ENCODE results near the gene COASY. TPM values are rescaled to one million over a fixed set of nuclear protein-coding genes. Genes with fewer than 3 reads are reported as not detected.
A peak's percentile ranks its signal among the peaks of the same experiment; 100 is the strongest.

Gene COASY
- total RNA-seq, 1 donor: 13.4 TPM

GRCh38 chr17:42521036-42521435, 40.9 kb upstream of the COASY start:
- Histone ChIP-seq H4K20me1 (ENCODE audit: insufficient read depth, low read length) (no peaks in the 10 kb centered on the region), H3K36me3 (ENCODE audit: insufficient read depth, low read length) (peaks cover 4% of the 10 kb centered on the region), H2AFZ (ENCODE audit: low read length) (no peak overlapping the region), H3K9me3 (ENCODE audit: low read depth, low read length) (no peaks in the 10 kb centered on the region), H3K4me1 (ENCODE audit: insufficient read depth, low read length) (peaks cover 77% of the 10 kb centered on the region), H3K4me3 (ENCODE audit: insufficient read depth, low read length) (no peak overlapping the region), H3K4me2 (ENCODE audit: insufficient read depth, low read length) (peak overlapping the region; percentile 73), H3K79me2 (ENCODE audit: insufficient read depth, low read length) (no peaks in the 10 kb centered on the region), H3K27ac (ENCODE audit: low read depth, low read length) (peak overlapping the region; percentile 100), H3K27me3 (ENCODE audit: insufficient read depth, low read length) (no peaks in the 10 kb centered on the region)
- DNase-seq (ENCODE audit: insufficient read length, low spot score, missing footprints): peak; percentile 72
- no peak for TF ChIP-seq CTCF (IDR thresholded peaks at IDR 0.05; ENCODE audit: extremely low read depth, low read depth, low read length)

- no peaks in the 10 kb centered on the region for H3K27me3 ChIP-seq (ENCODE audit: insufficient read depth, low read length)
- peak overlapping the region; percentile 100 for H3K27ac ChIP-seq (ENCODE audit: low read depth, low read length)
- H2AFZ ChIP-seq (ENCODE audit: low read length): no peak overlapping the region
- H3K4me1 ChIP-seq (ENCODE audit: insufficient read depth, low read length): peaks cover 82% of the 10 kb centered on the region
- no peaks in the 10 kb centered on the region for H3K36me3 ChIP-seq (ENCODE audit: insufficient read depth, low read length)
- DNase-seq (ENCODE audit: insufficient read length, low spot score, missing footprints): peak; percentile 59
- no peak overlapping the region for H3K4me3 ChIP-seq (ENCODE audit: insufficient read depth, low read length)
- H3K79me2 ChIP-seq (ENCODE audit: insufficient read depth, low read length): no peaks in the 10 kb centered on the region
- H3K9me3 ChIP-seq (ENCODE audit: low read depth, low read length): no peaks in the 10 kb centered on the region
- peak overlapping the region; percentile 73 for H3K4me2 ChIP-seq (ENCODE audit: insufficient read depth, low read length)
- no peak for TF ChIP-seq CTCF (IDR thresholded peaks at IDR 0.05; ENCODE audit: extremely low read depth, low read depth, low read length)
- no peaks in the 10 kb centered on the region for H4K20me1 ChIP-seq (ENCODE audit: insufficient read depth, low read length)
Observed at GRCh38 chr17:42521666-42522262, 40.2 kb upstream of the COASY start.

GRCh38 chr17:42522263-42522790, 39.6 kb upstream of the COASY start:
- Histone ChIP-seq H3K27ac (ENCODE audit: low read depth, low read length) (peak overlapping the region; percentile 100), H2AFZ (ENCODE audit: low read length) (no peak overlapping the region), H3K36me3 (ENCODE audit: insufficient read depth, low read length) (no peaks in the 10 kb centered on the region), H3K4me1 (ENCODE audit: insufficient read depth, low read length) (peaks cover 85% of the 10 kb centered on the region), H3K4me3 (ENCODE audit: insufficient read depth, low read length) (no peak overlapping the region), H3K9me3 (ENCODE audit: low read depth, low read length) (no peaks in the 10 kb centered on the region), H3K79me2 (ENCODE audit: insufficient read depth, low read length) (no peaks in the 10 kb centered on the region), H4K20me1 (ENCODE audit: insufficient read depth, low read length) (no peaks in the 10 kb centered on the region), H3K27me3 (ENCODE audit: insufficient read depth, low read length) (no peaks in the 10 kb centered on the region), H3K4me2 (ENCODE audit: insufficient read depth, low read length) (no peak overlapping the region)
- TF ChIP-seq CTCF (IDR thresholded peaks at IDR 0.05; ENCODE audit: extremely low read depth, low read depth, low read length): no peak
- DNase-seq (ENCODE audit: insufficient read length, low spot score, missing footprints): peak; percentile 36

- H3K27me3 ChIP-seq (ENCODE audit: insufficient read depth, low read length): no peaks in the 10 kb centered on the region
- no peaks in the 10 kb centered on the region for H3K9me3 ChIP-seq (ENCODE audit: low read depth, low read length)
- H3K4me1 ChIP-seq (ENCODE audit: insufficient read depth, low read length): peaks cover 80% of the 10 kb centered on the region
- H3K36me3 ChIP-seq (ENCODE audit: insufficient read depth, low read length): no peaks in the 10 kb centered on the region
- TF ChIP-seq CTCF (IDR thresholded peaks at IDR 0.05; ENCODE audit: extremely low read depth, low read depth, low read length): no peak
- no peaks in the 10 kb centered on the region for H4K20me1 ChIP-seq (ENCODE audit: insufficient read depth, low read length)
- no peak overlapping the region for H3K4me2 ChIP-seq (ENCODE audit: insufficient read depth, low read length)
- peak overlapping the region; percentile 100 for H3K27ac ChIP-seq (ENCODE audit: low read depth, low read length)
- no peak for DNase-seq (ENCODE audit: insufficient read length, low spot score, missing footprints)
- H3K79me2 ChIP-seq (ENCODE audit: insufficient read depth, low read length): no peaks in the 10 kb centered on the region
- H3K4me3 ChIP-seq (ENCODE audit: insufficient read depth, low read length): no peak overlapping the region
- no peak overlapping the region for H2AFZ ChIP-seq (ENCODE audit: low read length)
Observed at GRCh38 chr17:42522798-42523278, 39.1 kb upstream of the COASY start.

Measured in osteoblast (primary cell).